ENCODE results near the gene IL17RB. TPM values are rescaled to one million over a fixed set of nuclear protein-coding genes. Genes with fewer than 3 reads are reported as not detected.

IL17RB gene, protein sequence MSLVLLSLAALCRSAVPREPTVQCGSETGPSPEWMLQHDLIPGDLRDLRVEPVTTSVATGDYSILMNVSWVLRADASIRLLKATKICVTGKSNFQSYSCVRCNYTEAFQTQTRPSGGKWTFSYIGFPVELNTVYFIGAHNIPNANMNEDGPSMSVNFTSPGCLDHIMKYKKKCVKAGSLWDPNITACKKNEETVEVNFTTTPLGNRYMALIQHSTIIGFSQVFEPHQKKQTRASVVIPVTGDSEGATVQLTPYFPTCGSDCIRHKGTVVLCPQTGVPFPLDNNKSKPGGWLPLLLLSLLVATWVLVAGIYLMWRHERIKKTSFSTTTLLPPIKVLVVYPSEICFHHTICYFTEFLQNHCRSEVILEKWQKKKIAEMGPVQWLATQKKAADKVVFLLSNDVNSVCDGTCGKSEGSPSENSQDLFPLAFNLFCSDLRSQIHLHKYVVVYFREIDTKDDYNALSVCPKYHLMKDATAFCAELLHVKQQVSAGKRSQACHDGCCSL
- 0.33 and 0.36 TPM in 2 replicates for polyA plus RNA-seq (2011; rRNA removed)
- 0.09 and 0.15 TPM in 2 replicates for polyA minus RNA-seq (2011; rRNA and poly(A)+ RNA removed)

DNA sequence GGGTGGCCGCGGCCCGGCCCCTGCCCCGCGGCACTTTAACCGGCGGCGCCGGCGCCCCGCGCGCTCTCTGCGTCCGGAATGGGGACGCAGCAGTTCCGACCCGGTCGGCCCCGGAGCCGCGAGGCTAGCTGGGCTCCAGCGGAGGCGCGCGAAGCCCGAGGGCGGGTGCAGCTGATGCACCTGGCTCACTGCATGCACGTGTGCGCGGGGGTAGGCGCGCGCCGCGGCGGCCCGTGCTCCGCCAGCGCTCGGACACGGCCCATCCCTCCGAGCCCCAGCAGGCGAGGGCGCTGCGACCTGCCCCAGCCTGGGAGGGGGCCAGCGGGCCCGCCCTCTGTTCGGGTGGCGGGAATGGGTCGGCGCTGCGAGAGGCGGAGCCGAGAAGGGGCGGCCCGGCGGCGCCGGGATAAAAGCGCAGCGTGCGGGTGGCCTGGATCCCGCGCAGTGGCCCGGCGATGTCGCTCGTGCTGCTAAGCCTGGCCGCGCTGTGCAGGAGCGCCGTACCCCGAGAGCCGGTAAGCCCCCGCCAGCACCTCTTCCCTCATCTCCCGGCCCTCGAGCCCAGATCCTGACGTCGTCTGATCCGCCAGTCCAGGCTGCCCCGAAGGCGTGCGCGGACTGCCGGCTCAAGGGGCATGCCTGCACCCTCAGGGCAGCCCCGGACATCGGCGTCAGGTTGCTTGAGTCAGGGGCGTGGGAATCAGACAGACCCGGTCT is at the start of gene IL17RB, which contains the start of gene CHDH:
Gene IL17RB (plus strand): TSS at position 435 of the 717 bp plus-strand sequence. CDS start 21 bp downstream, at position 456.
Gene CHDH (minus strand): TSS at position 286 of the 717 bp plus-strand sequence. CDS start 22,411 bp downstream, outside the sequence.
- H3K4me3 ChIP-seq (ENCODE audit: low read depth, low read length) = peak within 1 kb of the TSS; percentile 45
- ChIA-PET CTCF (interaction anchor here (0.8 to 2.5 kb wide), 5 partner anchors 10 to 168 kb away, joined by 3 to 8 read pairs (median 3); no protein-coding TSS in a partner anchor), POLR2A (no interaction called here)
- no peaks in the 10 kb centered on the region for H3K36me3 ChIP-seq (ENCODE audit: control insufficient read depth, insufficient read depth, low read length)
- TF ChIP-seq, protein P1, sequence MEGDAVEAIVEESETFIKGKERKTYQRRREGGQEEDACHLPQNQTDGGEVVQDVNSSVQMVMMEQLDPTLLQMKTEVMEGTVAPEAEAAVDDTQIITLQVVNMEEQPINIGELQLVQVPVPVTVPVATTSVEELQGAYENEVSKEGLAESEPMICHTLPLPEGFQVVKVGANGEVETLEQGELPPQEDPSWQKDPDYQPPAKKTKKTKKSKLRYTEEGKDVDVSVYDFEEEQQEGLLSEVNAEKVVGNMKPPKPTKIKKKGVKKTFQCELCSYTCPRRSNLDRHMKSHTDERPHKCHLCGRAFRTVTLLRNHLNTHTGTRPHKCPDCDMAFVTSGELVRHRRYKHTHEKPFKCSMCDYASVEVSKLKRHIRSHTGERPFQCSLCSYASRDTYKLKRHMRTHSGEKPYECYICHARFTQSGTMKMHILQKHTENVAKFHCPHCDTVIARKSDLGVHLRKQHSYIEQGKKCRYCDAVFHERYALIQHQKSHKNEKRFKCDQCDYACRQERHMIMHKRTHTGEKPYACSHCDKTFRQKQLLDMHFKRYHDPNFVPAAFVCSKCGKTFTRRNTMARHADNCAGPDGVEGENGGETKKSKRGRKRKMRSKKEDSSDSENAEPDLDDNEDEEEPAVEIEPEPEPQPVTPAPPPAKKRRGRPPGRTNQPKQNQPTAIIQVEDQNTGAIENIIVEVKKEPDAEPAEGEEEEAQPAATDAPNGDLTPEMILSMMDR (IDR thresholded peaks at IDR 0.05; ENCODE audit: insufficient read depth, low read depth, low read length) = no peak
- H3K27me3 ChIP-seq (ENCODE audit: control insufficient read depth, insufficient read depth, low read length) = peaks cover 9% of the 10 kb centered on the region
- DNase-seq (ENCODE audit: low read depth) = no peak

DNA sequence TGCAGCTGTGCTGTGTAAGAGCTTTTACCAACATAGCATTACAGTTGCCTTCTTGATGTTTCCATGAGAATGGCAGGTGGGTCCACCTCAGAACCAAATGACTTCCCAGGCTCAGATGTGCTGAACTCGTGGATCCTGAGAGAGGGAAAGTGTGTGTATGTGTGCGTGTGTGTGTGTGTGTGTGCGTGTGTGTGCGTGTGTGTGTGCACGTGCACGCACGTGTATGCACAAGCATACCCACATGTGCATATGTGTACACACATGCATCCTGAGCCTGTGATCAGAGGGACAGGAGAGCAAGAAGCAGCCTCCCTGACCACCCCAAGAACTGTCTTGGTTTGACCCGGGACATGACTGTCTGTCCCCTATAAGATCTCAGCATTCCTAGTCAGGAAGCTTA is 48.2 kb upstream of the IL17RB start:
- ChIA-PET POLR2A (no interaction called here), CTCF (interaction anchor here (0.9 kb wide), 1 partner anchor 59 kb away, joined by 3 read pairs; no protein-coding TSS in a partner anchor)
- H3K4me3 ChIP-seq (ENCODE audit: low read depth, low read length) = no peak overlapping the region
- no peak for DNase-seq (ENCODE audit: low read depth)
- H3K36me3 ChIP-seq (ENCODE audit: control insufficient read depth, insufficient read depth, low read length) = no peaks in the 10 kb centered on the region
- TF ChIP-seq, protein P1 (IDR thresholded peaks at IDR 0.05; ENCODE audit: insufficient read depth, low read depth, low read length) = no peak
- no peaks in the 10 kb centered on the region for H3K27me3 ChIP-seq (ENCODE audit: control insufficient read depth, insufficient read depth, low read length)

DNA sequence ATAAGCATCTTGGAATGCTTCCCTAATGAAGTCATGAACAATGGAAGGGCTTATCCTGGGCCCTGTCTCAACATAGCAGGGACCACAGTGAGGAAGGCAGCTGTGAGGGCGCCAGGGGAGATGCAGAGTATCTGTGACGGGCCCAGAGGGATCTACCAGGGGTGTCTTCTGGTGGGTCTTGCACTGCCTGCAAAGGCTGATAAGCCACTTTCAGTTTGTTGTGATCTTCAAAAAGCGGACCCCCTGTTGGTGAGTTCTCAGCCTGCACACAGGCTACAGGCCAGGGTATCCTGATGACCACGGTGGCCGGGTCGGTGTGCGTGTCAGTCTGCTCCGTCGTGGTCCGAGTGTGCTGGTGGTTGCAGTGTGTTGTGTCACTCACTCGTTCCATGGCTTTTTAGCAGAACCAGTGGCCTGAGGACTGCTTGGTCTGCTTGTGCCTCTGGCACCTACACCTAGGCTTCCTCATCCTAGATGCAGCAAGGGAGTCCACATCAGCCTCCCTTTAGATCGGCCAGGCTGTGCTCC is 47.0 kb upstream of the IL17RB start:
- Histone ChIP-seq H3K4me3 (ENCODE audit: low read depth, low read length) (no peak overlapping the region), H3K36me3 (ENCODE audit: control insufficient read depth, insufficient read depth, low read length) (no peaks in the 10 kb centered on the region), H3K27me3 (ENCODE audit: control insufficient read depth, insufficient read depth, low read length) (no peaks in the 10 kb centered on the region)
- DNase-seq (ENCODE audit: low read depth) = no peak
- TF ChIP-seq, protein P1 (IDR thresholded peaks at IDR 0.05; ENCODE audit: insufficient read depth, low read depth, low read length) = no peak
- ChIA-PET POLR2A (no interaction called here), CTCF (no interaction called here)

DNA sequence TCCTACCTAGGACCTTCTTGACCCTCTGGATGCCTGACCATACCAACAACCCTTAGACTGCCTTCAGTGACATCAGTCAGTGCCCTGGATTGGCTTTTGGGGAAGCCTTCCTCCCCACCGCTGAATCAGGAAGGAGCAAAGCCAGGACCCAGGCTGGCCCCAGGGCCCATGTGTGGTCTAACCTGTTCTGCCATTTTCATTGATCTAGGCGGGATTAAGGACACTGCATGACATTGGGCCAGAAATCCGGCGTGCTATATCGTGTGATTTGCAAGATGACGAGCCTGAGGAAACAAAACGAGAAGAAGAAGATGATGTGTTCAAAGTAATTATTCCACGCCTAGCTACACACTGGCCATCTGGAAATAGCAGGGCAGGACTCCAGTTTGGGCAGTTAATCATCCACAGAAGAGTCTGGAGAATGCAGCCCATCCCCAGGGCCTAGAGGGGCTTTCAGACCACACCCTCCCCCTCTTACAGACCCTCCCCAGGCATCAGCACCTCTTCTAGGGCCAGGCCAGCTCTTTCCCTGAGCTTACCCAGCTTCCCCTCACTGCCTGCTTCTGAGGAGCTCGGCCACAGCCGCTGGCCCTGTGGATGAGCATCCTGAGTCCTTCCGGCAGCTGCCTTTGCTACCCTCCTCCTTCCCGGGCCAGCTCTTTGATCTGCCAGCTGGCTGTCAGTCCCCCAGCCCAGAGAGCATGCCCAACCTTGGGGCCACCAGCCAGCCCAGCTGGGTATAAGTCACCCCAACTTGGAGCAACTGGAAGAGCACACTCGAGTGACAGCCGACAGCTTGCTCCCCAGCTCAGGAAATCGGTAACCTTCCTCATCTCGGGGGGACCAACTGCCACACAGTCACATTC is 46.1 kb upstream of the IL17RB start:
- TF ChIP-seq, protein P1 (IDR thresholded peaks at IDR 0.05; ENCODE audit: insufficient read depth, low read depth, low read length) = no peak
- ChIA-PET CTCF (no interaction called here), POLR2A (no interaction called here)
- H3K36me3 ChIP-seq (ENCODE audit: control insufficient read depth, insufficient read depth, low read length) = no peaks in the 10 kb centered on the region
- no peak overlapping the region for H3K4me3 ChIP-seq (ENCODE audit: low read depth, low read length)
- no peak for DNase-seq (ENCODE audit: low read depth)
- no peaks in the 10 kb centered on the region for H3K27me3 ChIP-seq (ENCODE audit: control insufficient read depth, insufficient read depth, low read length)

Measured in BJ (cell line).